ENCODE data around the gene CDKAL1.

- no peak for TF ChIP-seq GATA2 (IDR thresholded peaks at IDR 0.05; ENCODE audit: low read depth, low read length)
- no peak for TF ChIP-seq GATA3 (IDR thresholded peaks at IDR 0.05; ENCODE audit: low read depth, low read length)
Measured at GRCh38 chr6:21001736-21002135, 467.5 kb downstream of the CDKAL1 start.

Measured in SH-SY5Y (cell line).